Astrocyte (in vitro differentiated cells and primary cell): ENCODE data around the gene PUM2. TPM values are rescaled to one million over a fixed set of nuclear protein-coding genes. Genes with fewer than 3 reads are reported as not detected.

Experiments used
- DNase-seq: peaks from one replicate; pipeline ENCODE4 v3.0.0-alpha.2; 2010; ENCODE audit warnings: low read depth
- FAIRE-seq: peaks from 2 replicates; lab custom pipeline; 2011; peaks lifted over from hg19 to GRCh38; lab: Jason Lieb, UNC
- H2AFZ ChIP-seq: 2 replicates; pipeline ENCODE4 v1.6.0; 2012; ENCODE audit warnings: low read depth, low read length, inconsistent platforms
- H3K27ac ChIP-seq: 2 replicates; pipeline ENCODE4 v1.5.1; 2011; ENCODE audit warnings: low read depth, low read length, inconsistent platforms
- H3K27me3 ChIP-seq: 2 replicates; pipeline ENCODE4 v1.6.0; 2011; ENCODE audit warnings: low read length, inconsistent platforms; ENCODE audit not compliant: insufficient read depth
- H3K36me3 ChIP-seq: 2 replicates; pipeline ENCODE4 v1.5.1; 2011; ENCODE audit warnings: low read length, inconsistent platforms; ENCODE audit not compliant: insufficient read depth
- H3K4me1 ChIP-seq: 2 replicates; pipeline ENCODE4 v1.5.1; 2011; ENCODE audit warnings: low read length, inconsistent platforms; ENCODE audit not compliant: insufficient read depth
- H3K4me2 ChIP-seq: 2 replicates; pipeline ENCODE4 v1.6.0; 2012; ENCODE audit warnings: low read length, inconsistent platforms
- H3K4me3 ChIP-seq: 2 replicates; pipeline ENCODE4 v1.5.1; 2011; ENCODE audit warnings: low read depth, mild to moderate bottlenecking, low read length, inconsistent platforms; ENCODE audit not compliant: insufficient read depth
- H3K79me2 ChIP-seq: 2 replicates; pipeline ENCODE4 v1.6.0; 2012; ENCODE audit warnings: mild to moderate bottlenecking, low read length, inconsistent platforms; ENCODE audit not compliant: insufficient read depth
- H3K9ac ChIP-seq: 2 replicates; pipeline ENCODE4 v1.6.0; 2012; ENCODE audit warnings: mild to moderate bottlenecking, low read length, inconsistent platforms
- H3K9me3 ChIP-seq: 2 replicates; pipeline ENCODE4 v1.5.1; 2012; ENCODE audit warnings: low read depth, mild to moderate bottlenecking, low read length, inconsistent platforms; ENCODE audit not compliant: insufficient read depth
- H4K20me1 ChIP-seq: 2 replicates; pipeline ENCODE4 v1.6.0; 2012; ENCODE audit warnings: low read length, inconsistent platforms; ENCODE audit not compliant: insufficient read depth
- H3K27ac Mint-ChIP-seq: one replicate; pipeline ENCODE4 v1.8.0; 2021; ENCODE audit warnings: mild to moderate bottlenecking, mixed read lengths; ENCODE audit not compliant: unreplicated experiment
- H3K27me3 Mint-ChIP-seq: one replicate; pipeline ENCODE4 v1.8.0; 2021; ENCODE audit warnings: low read depth, mixed read lengths; ENCODE audit not compliant: unreplicated experiment
- H3K36me3 Mint-ChIP-seq: one replicate; pipeline ENCODE4 v1.8.0; 2021; ENCODE audit warnings: low read depth, mixed read lengths; ENCODE audit not compliant: unreplicated experiment
- H3K4me1 Mint-ChIP-seq: one replicate; pipeline ENCODE4 v1.8.0; 2021; ENCODE audit warnings: low read depth, mixed read lengths; ENCODE audit not compliant: unreplicated experiment
- H3K4me3 Mint-ChIP-seq: one replicate; pipeline ENCODE4 v1.8.0; 2021; ENCODE audit warnings: mild to moderate bottlenecking, moderate library complexity, mixed read lengths; ENCODE audit not compliant: unreplicated experiment
- H3K9me3 Mint-ChIP-seq: one replicate; pipeline ENCODE4 v1.8.0; 2021; ENCODE audit warnings: mild to moderate bottlenecking, mixed read lengths; ENCODE audit not compliant: unreplicated experiment
- CTCF ChIP-seq: IDR thresholded peaks from 2 replicates; pipeline ENCODE4 v1.5.1; 2011; ENCODE audit warnings: low read depth, mild to moderate bottlenecking, inconsistent platforms, low read length, moderate library complexity; ENCODE audit not compliant: insufficient read depth
- EZH2 ChIP-seq: IDR thresholded peaks from 2 replicates; pipeline ENCODE4 v1.6.1; 2012; ENCODE audit warnings: mild to moderate bottlenecking, low read length, inconsistent platforms; ENCODE audit not compliant: insufficient read depth
- total RNA-seq: library from RNA; stranded (reverse); gene quantifications from 2 replicates; pipeline ENCODE4 v1.2.1, GENCODE V29; 2021

The PUM2 gene
- total RNA-seq, 1 donor from 2014 or later, result 69.4 TPM

- Mint-ChIP-seq H3K27ac (no peak overlapping the region), H3K27me3 (peaks cover 8% of the 10 kb centered on the region), H3K36me3 (peaks cover 2% of the 10 kb centered on the region), H3K9me3 (no peaks in the 10 kb centered on the region), H3K4me3 (no peak overlapping the region), H3K4me1 (peaks cover 21% of the 10 kb centered on the region)
- Histone ChIP-seq H2AFZ (peak overlapping the region; percentile 88), H3K27me3 (no peaks in the 10 kb centered on the region), H3K36me3 (no peaks in the 10 kb centered on the region), H3K27ac (peak overlapping the region; percentile 66), H3K4me2 (peak overlapping the region; percentile 97), H3K9ac (peak overlapping the region; percentile 81), H3K79me2 (peaks cover 38% of the 10 kb centered on the region), H3K9me3 (no peaks in the 10 kb centered on the region), H3K4me1 (peaks cover 30% of the 10 kb centered on the region), H3K4me3 (peak overlapping the region; percentile 72), H4K20me1 (no peaks in the 10 kb centered on the region)
- DNase-seq (no peak), FAIRE-seq (no peak)
- TF ChIP-seq CTCF (no peak), EZH2 (no peak)
These were observed 126.4 kb downstream of the PUM2 start for GRCh38 chr2:20224164-20224715.

DNA sequence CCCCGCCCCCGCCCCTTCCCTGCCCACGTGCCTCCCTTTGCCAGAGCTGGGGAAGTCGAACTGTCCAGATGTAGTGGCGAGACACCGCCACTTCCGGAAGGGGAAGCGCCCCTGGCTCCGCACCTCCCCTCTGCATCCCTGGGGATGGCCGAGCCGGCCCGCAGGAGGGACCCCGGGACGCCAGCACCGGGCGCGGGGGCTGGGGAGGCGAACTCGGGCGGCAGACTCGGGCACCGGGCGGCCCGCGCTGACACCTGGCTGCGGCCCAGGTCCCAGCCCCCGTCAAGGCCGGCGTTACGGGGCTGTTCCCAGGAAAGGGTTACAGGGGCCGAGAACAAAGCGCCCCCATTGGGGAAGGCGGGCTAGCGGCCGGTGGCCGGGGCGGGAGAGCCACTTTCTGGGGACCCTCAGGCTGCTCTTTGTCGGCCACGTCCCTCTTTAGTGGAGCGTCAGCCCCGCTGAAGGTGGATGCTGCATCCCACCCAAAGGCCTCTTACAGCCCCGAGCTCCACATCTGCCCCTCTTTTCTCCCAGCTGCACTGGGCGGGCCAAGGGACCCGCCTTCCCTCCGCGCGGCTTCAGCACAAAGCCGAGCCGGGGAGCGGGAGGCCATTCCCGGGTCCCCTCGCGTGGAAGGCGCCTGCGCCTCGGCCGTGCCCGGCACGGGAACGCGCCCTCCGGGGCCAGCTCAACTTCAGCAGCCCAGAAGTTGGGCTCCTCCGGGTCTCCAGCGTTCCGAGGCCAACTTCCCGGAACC, 127.1 kb downstream of the PUM2 start:
- Histone ChIP-seq H3K27ac (peak overlapping the region; percentile 66), H3K4me1 (peaks cover 30% of the 10 kb centered on the region), H3K4me3 (peak overlapping the region; percentile 72), H3K27me3 (no peaks in the 10 kb centered on the region), H2AFZ (peak overlapping the region; percentile 88), H3K79me2 (peaks cover 44% of the 10 kb centered on the region), H3K4me2 (peak overlapping the region; percentile 97), H3K9me3 (no peaks in the 10 kb centered on the region), H3K36me3 (no peaks in the 10 kb centered on the region), H3K9ac (peak overlapping the region; percentile 81), H4K20me1 (peaks cover 2% of the 10 kb centered on the region)
- Mint-ChIP-seq H3K4me1 (peaks cover 21% of the 10 kb centered on the region), H3K36me3 (peaks cover 4% of the 10 kb centered on the region), H3K27ac (no peak overlapping the region), H3K27me3 (peaks cover 5% of the 10 kb centered on the region), H3K4me3 (peak overlapping the region; percentile 80), H3K9me3 (no peaks in the 10 kb centered on the region)
- peak; percentile 40 for DNase-seq
- TF ChIP-seq CTCF (no peak), EZH2 (no peak)
- FAIRE-seq, result no peak
